ENCODE data around the gene PMAIP1. TPM values are rescaled to one million over a fixed set of nuclear protein-coding genes. Genes with fewer than 3 reads are reported as not detected.

The PMAIP1 gene
- total RNA-seq, 3 donors from 2014 or later = 1.1 to 7.5 (median 5.3) TPM

GRCh38 chr18:59906203-59906602 is 6.4 kb downstream of the PMAIP1 start:
- H3K4me3 ChIP-seq = no peak overlapping the region
- H3K9me3 ChIP-seq = no peaks in the 10 kb centered on the region
- no peaks in the 10 kb centered on the region for H3K36me3 ChIP-seq
- H3K27me3 ChIP-seq = peaks cover 0 to 5% of the 10 kb centered on the region in 2 donors
- H3K4me1 ChIP-seq = no peaks in the 10 kb centered on the region
- intact Hi-C loops (cut with DNase I; ENCODE audit: low total_unique reads) = no loop called here
- no peak overlapping the region for H3K27ac ChIP-seq
- DNase-seq (ENCODE audit: low spot score in 2 of 2) = no peak
- TF ChIP-seq POLR2A (IDR thresholded peaks at IDR 0.05) (no peak), CTCF (IDR thresholded peaks at IDR 0.05) (no peak), POLR2AphosphoS5 (IDR thresholded peaks at IDR 0.05) (no peak)

GRCh38 chr18:59907172-59907571 is 7.4 kb downstream of the PMAIP1 start:
- DNase-seq (ENCODE audit: low spot score in 2 of 2) = no peak
- no peak overlapping the region for H3K27ac ChIP-seq

GRCh38 chr18:59907660-59908059 is 7.9 kb downstream of the PMAIP1 start:
- Histone ChIP-seq H3K27ac (no peak overlapping the region), H3K27me3 (peaks cover 0 to 5% of the 10 kb centered on the region in 2 donors), H3K36me3 (no peaks in the 10 kb centered on the region), H3K9me3 (no peaks in the 10 kb centered on the region), H3K4me1 (no peaks in the 10 kb centered on the region), H3K4me3 (no peak overlapping the region)
- intact Hi-C loops (cut with DNase I; ENCODE audit: low total_unique reads) = loop anchor here (2.0 kb wide), 1 partner anchor 51 kb away; no protein-coding TSS in a partner anchor
- no peak for DNase-seq (ENCODE audit: low spot score in 2 of 2)
- TF ChIP-seq POLR2A (IDR thresholded peaks at IDR 0.05) = no peak
- no peak for TF ChIP-seq POLR2AphosphoS5 (IDR thresholded peaks at IDR 0.05)
- no peak for TF ChIP-seq CTCF (IDR thresholded peaks at IDR 0.05)

More at GRCh38 chr18:59907172-59907571, 7.4 kb downstream of the PMAIP1 start:
- Histone ChIP-seq H3K9me3 (no peaks in the 10 kb centered on the region), H3K4me3 (no peak overlapping the region), H3K27me3 (peaks cover 0 to 5% of the 10 kb centered on the region in 2 donors), H3K4me1 (no peaks in the 10 kb centered on the region), H3K36me3 (no peaks in the 10 kb centered on the region)
- TF ChIP-seq CTCF (IDR thresholded peaks at IDR 0.05) = no peak
- no peak for TF ChIP-seq POLR2A (IDR thresholded peaks at IDR 0.05)
- no peak for TF ChIP-seq POLR2AphosphoS5 (IDR thresholded peaks at IDR 0.05)
- intact Hi-C loops (cut with DNase I; ENCODE audit: low total_unique reads) = no loop called here

- Histone ChIP-seq H3K36me3 (no peaks in the 10 kb centered on the region), H3K27ac (no peak overlapping the region), H3K27me3 (peaks cover 0 to 5% of the 10 kb centered on the region in 2 donors), H3K4me1 (no peaks in the 10 kb centered on the region), H3K9me3 (no peaks in the 10 kb centered on the region), H3K4me3 (no peak overlapping the region)
- DNase-seq (ENCODE audit: low spot score in 2 of 2) = no peak
- no peak for TF ChIP-seq POLR2AphosphoS5 (IDR thresholded peaks at IDR 0.05)
- no peak for TF ChIP-seq POLR2A (IDR thresholded peaks at IDR 0.05)
- TF ChIP-seq CTCF (IDR thresholded peaks at IDR 0.05) = no peak
- intact Hi-C loops (cut with DNase I; ENCODE audit: low total_unique reads) = loop anchor here (2.0 kb wide), 1 partner anchor 50 kb away; no protein-coding TSS in a partner anchor
These were observed 9.0 kb downstream of the PMAIP1 start for GRCh38 chr18:59908799-59909198.

GRCh38 chr18:59909289-59910036 is 9.7 kb downstream of the PMAIP1 start:
- peaks cover 0 to 5% of the 10 kb centered on the region in 2 donors for H3K27me3 ChIP-seq
- H3K9me3 ChIP-seq = no peaks in the 10 kb centered on the region
- H3K27ac ChIP-seq = no peak overlapping the region
- no peak for DNase-seq (ENCODE audit: low spot score in 2 of 2)
- intact Hi-C loops (cut with DNase I; ENCODE audit: low total_unique reads) = loop anchor here (2.0 kb wide), 1 partner anchor 49 kb away; no protein-coding TSS in a partner anchor
- no peak overlapping the region for H3K4me3 ChIP-seq
- no peaks in the 10 kb centered on the region for H3K4me1 ChIP-seq
- H3K36me3 ChIP-seq = no peaks in the 10 kb centered on the region
- TF ChIP-seq POLR2A (IDR thresholded peaks at IDR 0.05) (no peak), CTCF (IDR thresholded peaks at IDR 0.05) (no peak)
